ENCODE measurements around the gene KLF13. TPM values are rescaled to one million over a fixed set of nuclear protein-coding genes. Genes with fewer than 3 reads are reported as not detected.

The KLF13 gene
- total RNA-seq, 1 donor from 2014 or later: 30.8 TPM

DNA sequence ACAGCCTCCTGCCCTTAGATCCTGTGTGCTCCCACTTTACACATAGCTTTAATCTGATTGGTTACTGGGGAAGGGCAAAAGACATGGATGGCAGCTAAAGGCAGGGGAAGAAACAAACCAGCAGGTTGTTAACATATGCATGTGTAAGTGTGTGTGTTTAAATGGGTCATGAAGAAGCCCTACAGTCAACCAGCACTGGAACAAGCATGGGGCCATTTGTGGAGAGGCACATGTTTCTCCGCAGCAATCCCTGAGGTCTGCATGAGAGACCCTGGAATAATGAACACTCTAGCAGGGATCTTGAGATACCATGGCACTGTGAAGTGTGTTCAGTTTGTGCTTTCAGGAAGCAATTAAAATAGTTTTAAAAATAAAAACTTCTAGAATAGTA is 6.0 kb downstream of the KLF13 start:
- DNase-seq: no peak

DNA sequence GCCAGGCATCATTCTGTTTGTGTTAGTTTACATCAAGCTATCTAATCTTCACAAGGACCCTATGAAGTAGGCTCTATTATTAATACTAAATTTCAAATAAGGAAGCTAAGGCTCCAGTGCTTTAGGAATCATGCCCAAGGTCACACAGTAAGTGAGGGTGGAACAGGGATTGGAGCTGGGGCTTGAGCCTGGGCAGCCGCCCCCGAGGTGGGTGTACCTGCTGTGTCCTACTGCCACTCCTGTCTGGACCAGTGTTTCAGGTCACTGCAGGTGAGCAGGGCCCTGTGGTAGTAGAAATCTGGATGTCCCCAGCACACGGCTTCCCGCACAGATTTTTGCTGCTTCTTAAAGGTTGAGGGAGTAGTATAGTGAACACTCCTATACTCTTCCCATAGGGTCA is 6.5 kb downstream of the KLF13 start:
- DNase-seq: no peak

DNA sequence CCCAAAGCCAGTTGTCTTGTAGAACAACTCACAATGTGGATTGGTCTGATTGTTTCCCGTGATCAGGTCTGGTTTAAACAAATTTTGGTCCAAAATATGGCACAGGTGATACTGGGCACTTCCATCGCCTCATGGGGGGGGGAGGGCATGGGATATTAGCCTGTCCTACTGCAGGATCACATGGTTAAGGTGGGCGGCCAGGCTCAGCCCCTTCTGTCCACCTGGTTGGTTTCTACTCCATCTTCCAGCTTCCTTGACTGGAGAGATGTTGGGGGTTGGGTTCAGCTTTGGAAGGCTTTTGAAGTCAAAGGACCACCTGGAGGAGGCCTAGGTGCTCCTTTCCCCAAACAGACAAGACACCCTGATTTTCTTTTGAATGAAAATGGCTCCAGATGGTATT is 7.2 kb downstream of the KLF13 start:
- DNase-seq: no peak

DNA sequence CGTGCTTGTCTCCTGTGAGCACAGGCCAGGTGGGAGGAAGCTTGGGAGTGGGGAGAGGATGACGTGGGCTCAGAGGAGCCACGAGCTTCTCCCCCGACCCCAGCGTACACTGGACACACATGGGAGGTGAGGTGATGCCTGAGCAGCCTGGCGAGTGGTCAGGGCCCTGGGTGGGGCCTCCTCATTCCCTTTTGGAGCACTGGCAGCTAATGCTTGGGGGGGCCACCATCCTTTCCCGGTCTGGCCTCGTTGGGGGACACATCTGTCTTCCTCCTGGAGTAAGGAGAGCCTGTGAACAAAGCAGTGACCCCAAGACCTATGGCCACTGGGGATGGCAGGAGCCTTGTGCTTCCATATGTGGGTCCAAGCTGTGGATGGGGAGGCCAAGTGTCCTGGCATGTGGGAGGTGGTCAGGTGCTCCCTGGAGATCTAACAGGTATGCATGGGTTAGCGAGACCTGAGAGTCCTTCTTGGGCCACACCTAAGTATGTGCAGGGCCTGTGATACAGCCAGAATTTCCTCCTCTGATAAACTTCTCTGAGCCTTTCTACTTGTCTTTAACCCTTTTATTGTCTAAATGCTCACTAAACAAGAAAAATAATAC is 9.5 kb downstream of the KLF13 start:
- no peak for DNase-seq

DNA sequence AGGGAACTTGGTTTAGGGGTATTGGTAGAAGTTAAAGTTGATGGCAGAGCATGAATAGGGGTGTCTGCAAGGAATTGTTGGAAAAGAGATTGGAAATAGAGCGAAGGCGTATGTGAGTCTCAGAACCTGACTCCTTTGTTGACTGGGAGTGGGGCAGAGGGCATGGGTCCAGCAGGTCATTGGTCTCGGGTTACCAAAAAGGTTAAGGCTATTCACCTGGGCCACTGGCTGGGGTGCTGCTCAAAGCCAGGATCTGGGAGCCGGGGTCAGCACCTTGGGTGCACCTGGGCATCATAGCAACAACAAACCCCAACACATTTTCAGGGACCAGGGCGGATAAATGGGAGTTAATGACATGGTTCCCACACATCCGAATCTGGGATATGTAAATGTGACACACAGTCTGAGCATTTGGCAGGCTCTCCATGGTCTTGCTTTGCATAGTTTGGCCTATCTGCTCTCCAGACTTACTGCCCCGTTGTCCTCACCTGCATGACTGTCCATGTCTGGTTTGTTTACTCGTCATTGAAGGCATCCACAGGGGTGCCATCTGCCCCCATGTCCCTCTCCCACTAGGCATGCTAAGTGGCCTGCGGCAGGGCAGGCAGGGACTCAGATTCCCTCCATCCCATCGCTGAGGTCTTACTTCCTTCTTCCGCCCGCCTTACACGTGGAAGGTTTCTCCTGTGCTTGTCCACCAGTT is 10.1 kb downstream of the KLF13 start:
- DNase-seq: no peak

DNA sequence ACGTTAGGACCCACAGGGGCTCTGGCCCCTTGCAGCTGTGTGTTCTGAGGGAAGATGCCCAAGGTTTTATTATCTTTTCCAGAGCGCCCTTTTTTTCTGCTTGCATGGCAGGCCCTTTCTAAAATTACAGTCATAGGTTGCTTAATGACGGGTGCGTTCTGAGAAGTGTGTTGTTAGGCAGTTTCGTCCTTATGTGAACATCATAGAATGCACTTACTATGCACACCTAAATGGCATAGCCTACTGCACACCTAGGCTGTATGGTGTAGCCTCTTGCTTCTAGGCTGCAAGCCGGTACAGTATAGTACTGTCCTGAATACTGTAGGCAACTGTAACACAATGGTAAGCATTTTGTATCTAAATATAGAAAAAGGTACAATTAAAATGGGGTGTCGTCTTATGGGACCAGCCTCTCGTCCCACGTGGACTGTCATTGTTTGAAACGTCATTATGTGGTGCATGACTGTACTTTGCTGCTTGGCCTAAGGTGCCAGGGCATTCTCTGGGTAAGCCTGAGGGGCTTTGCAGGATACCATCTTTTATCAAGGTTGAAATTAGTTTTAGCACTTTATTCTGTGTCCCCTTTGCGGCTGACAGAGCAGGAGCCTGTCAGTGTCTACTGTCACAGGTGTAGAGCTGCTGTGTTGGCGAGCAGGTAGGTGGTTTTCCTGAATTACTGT is 10.9 kb downstream of the KLF13 start:
- no peak for DNase-seq

DNA sequence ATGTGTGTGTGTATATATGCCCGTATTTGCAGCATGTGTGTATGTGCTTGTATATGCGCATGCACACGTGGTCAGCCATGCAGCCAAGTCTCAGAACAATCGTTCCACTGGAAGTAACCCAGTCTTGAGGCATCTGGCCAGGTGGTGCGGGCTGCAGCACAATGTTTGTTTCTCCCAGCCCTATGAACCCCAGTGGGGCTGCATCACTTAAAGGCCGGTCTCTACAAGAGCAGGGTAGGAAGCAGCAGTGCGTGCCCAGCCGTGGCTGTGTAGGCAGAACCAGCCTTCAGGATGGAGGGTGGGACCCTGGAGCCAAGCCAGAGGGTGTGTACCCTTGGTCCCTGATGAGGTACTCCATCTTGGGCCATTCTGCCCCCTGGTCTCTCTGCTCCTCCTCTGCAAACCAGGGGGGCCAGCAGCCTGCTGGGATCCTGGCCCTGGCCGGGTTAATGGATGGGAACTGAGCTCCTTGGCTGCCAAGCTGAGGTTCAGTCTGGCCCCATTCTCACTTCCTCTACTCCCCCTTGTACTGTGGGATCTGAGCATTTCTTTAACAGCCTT is 11.8 kb downstream of the KLF13 start:
- no peak for DNase-seq

DNA sequence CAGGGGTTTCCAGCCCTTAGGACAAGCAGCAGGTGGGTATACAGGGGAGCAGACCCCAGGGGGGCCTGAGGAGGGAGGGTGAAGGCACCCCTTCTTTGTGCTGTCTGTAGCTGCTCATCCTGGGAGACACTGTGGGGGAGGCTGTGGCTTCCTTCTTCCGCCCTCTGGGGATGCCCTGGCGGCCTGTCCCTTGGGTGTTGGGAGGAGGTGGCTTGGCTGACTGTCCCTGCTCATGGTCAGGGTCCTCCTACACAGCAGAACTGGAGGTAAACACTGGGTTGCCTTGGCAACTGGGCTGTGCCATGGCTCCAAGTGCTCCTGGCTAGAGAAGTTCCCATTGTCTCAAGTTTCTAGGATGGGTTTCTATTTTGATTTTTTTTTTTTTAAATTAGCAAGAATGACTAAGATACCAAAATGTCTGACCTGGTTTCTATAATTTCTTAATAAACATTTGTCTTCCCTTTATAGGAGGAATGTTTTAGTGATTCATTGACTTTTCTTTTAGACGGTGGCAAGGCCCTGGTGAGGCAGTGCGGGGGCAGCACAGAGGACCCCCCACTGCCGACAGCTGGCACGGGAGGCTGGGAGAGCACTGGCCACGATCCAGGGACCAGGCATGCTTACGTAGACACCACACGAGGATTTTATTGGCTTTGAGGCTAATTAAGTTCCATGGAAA is 12.4 kb downstream of the KLF13 start:
- DNase-seq: no peak

DNA sequence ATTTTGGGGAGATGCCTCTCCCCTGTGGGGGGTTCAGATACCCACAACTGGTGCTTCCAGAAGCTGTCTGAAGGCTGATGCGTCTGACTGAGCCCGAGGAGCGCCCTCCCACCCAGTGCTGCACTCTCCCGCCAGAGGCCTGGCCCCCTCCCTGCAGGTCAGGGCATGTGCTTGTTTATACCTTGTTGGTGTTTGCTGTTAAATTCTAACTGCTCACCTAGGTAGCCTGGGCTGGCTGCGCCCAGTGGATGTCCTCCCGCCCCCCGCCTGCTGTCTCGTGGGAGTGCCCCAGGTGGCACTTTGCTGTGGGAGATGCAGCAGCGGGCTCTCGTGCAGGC is 12.9 kb downstream of the KLF13 start:
- DNase-seq: no peak

DNA sequence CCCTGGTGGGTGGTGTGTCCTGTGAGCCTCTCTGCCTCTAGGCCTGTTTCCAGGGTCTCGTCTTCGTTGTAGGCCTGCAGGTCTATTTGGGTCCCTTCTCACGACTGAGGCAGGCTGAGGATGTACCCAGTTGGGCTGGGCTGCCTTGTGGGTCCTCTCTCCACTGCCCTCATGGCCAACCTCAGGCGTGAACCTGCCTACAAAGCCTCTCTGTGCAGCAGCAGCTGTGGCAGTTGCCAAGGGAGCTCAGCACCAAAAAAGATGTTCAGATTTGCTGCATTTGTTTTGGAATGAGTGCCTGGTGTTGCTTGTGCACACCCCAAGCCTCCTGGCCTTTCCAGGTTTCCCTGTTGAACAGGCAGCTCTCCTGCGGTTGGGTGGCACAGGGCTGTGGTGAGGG is 13.4 kb downstream of the KLF13 start:
- DNase-seq: no peak

DNA sequence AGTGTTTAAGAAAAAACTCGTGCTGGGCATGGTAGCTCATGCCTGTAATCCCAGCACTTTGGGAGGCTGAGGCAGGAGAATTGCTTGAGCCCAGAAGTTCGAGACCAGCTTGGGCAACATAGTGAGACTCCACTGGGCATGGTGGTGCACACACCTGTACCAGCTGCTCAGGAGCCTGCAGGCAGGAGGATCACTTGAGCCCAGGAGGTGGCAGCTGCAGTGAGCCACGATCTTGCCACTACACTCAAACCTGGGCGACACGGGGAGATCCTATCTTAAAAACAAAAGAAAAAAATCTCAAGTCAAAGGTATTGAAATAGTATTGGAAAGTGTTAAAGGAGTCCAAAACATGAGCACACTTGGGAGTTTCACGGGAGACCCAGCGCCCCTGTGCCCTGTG is 14.0 kb downstream of the KLF13 start:
- DNase-seq: no peak

DNA sequence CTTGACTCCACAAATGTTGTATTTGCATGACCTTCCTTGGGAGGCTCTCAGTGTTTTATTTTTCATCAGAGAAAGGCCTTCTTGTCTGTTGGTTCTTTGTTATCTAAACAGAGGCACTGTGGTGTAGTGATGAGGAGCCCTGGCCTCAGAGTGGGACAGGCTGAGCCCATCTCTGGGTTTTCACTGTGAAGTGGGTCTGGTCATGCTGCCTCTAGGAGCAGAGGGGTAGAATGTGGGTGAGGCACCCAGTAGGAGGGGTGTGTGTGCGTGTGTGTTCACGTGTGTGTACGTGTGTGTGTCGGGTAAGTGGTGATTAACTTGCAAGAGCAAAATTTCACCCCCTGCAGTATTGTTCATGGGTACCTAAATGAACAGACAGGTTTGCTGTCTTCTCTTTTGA is 14.4 kb downstream of the KLF13 start:
- DNase-seq: no peak

DNA sequence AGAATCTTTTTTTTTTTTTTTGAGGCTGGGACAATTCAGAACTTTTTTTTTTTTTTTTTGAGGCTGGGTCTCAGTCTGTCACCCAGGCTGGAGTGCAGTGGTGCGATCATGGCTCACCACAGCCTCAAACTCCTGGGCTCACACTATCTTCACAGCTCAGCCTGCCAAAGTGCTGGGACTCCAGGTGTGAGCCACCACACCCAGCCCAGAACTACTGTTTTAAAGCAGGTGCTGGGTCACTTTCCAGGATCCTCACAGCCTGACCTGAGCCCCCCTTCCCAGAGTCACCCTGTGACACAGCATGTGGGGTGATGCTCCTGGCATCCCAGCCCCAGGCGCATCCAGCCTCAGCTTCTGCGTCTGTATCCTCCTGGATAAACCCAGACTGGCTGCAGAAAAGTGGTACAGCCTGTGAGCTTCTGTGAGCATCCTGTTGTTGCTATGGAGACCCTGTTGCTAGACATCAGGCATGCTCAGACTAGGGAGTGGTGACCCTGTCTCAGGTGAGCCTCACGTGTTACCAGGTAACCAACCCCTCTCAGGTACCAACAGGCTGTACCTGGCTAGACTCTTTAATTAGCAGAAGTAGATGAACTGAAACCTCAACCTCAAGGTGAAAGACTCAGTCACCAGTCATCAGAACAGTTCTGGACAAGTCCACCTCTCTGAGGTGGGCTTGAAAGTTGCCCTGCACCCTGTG is 15.0 kb downstream of the KLF13 start:
- DNase-seq: no peak

DNA sequence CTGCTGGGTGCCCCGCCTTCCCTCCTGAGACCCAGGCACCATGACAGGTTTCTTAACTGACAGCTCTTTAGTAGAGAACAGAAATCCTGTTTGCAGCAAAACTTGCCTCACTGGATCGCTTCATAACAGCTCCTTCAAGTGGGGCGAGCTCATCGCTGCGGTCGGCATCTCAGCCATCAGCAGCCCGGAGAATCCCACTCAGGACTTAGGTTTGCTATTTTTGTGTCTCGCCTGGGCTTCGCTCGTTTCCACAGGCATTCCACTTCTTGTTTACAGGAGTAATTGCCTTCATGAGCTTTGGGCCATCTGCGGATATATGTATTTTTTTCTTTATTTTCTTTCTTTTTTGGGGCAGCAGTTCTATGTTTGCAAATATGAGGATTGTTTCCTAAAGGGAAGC is 15.7 kb downstream of the KLF13 start:
- DNase-seq: no peak

DNA sequence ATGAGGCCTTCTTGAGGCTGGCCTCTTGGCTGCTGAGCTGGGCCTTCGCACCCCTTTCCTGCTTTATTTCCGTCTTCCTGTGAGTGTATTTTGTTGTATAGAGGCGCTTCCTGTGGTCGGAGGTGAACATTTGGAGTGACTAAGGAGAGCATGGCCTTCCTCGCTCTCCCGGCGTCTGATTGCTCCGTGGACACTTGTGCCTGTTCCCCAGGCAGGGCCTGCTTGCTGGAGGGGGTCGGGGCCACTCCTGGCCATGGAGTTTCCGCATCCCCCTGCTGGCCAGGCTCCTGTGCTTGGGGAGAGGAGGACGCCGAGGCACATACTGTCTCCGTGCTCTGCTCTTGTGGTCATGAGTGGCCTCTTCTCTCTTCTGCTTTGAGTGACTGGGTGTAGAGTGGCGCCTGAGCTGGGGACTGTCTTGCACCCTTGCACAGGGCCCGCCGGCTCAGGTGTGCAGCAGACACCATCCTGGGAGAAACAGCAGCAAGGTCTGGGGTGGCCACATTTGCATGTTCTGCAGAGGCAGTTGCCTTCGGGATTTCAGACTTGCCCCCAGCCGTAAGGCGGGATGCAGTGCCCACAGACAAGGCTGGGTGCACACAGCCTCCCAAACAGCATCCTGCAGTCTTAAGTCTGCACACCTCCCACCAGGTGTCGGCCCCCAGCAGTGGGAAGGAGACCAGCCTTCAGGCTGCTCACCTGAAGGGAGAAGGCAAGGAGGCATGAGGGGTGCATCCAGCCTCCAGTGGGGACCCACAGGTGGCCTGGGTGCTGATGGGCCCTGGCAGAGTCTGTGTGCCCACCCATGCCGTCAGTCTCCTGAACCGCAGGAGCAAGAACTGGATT is 16.4 kb downstream of the KLF13 start:
- no peak for DNase-seq

DNA sequence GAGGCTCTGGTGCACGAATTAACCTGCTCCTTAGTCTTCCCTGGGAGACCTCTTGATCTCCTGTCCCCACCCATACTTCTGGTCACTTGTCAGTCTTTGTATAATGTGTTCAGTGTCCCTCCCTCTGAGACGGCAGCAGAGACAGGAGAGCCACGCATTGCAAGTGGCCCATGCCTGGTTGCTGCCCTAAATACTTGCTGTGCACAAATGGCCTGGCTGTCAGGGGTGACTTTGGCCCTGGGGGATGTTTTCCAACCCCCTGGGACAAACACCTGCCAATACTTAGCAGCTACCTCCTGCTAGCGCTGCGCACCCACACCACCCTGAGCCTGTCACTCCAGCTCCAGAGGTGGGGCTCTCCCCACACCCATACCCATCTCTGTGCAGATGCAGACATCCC is 17.2 kb downstream of the KLF13 start:
- DNase-seq: no peak

DNA sequence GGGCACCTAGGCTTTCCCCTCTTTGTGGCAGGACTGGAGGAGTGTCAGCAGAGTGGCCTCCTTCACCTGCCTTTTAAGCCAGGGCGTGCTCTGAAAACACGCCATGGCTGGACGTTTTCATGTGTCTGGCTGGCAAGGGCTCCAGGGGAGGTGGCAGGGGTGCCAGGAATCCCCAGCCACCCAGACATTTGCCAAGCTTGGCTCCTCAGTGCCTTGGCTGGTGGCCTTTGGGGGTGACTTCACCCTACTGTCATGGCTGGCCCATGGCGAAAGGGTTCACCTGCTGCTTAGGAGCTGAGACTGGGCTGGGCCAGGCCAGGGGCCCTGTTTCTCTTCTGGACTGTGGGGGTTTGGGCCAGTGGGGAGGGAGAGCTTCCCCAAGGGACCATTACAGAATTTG is 17.6 kb downstream of the KLF13 start:
- DNase-seq: no peak

DNA sequence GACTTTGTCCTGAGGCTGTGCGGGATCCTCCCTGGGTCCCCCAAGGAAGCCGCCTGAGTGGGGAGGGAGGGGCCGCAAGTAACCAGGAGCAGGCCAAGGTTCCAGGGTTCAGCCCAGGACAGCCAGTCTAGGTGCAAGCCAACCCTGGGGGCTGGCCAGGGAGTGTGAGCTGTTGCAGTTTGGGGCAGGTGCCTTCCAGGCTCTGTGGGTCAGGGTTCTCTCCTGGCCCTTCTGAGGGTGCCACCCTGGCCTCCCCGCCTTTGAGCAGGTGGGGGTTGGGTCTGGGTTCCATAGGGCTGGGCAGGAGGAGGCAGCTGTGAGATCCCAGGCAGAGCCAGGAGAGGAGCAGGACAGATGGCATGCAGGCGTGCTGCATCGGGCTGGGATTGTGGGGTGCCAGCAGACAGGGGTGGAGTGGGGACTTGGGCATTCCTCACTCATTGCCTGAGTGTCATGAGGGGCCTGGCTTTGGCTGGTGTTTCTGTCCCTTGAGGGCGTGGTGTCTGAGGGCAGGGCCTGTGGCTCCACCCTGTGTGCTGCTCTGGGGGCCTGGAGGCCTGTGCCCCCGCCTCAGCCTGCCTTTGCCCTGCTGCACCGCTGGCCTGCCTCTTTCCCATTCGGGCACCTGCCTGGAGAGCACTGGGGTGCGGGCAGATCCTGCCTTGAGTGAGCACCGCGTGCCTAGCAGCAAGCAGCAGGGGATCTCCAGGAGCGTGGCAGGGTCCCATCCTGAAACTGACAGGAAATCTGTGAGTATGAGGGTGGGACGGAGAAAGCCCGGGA is 18.4 kb downstream of the KLF13 start:
- DNase-seq: no peak

DNA sequence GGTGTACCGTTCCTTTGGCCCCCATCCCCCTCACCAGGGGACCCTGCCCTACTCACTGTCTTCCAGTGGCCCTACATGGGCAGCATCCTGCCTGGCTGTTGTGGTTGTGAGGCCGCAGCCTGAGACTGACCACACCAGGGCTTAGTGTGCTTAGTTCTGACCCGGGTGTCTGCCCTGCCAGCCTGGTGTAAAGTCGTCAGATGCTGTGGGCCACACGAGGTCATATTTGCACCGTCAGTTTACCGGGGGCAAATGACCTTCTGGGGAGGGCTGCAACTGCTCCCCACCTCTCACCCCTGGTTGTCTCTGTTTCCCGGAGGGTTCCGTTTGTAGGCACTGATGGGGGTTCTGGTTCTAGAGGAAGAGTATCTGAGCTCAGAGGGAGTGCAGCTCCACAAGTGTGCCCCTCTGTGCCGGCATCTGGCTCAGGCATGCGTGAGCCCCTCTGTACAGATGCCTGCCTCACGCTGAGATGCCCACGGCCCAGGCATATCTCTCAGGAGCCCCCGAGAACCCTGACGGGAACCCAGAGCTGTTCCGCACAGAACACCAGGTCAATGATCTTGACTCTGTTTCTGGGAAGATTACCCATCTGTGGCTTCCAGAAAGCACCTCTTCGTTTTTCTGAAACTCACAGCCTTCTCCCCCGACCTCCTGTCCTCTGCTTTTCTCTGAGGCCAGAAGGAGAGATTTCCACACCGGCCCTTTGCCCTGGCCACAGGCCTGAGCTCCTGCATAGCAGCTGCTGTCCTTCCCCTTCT is 19.2 kb downstream of the KLF13 start:
- DNase-seq: no peak

Data from skin of body (tissue), 2 donors.